SK-N-SH treated with all-trans-retinoic acid at 6 μM for 48 hours (cell line): ENCODE measurements around the gene AMDHD2.

Experiments used
- ATAC-seq: fragments of 200-7000 bp; cut with Tn5 transposase; 3 replicates; pipeline ENCODE4 v1.9.1; 2020; ENCODE audit warnings: mild to moderate bottlenecking, moderate library complexity
- ARNTL ChIP-seq: fragments of 450-650 bp; formaldehyde crosslinking; IDR thresholded peaks from 2 replicates; pipeline ENCODE4 v1.5.0; 2020; ENCODE audit warnings: low read depth, mild to moderate bottlenecking, moderate library complexity, borderline replicate concordance
- BACH2 ChIP-seq: fragments of 250-450 bp; sonication (Bioruptor Pico); IDR thresholded peaks from 2 replicates; pipeline ENCODE4 v1.9.0; 2021; ENCODE audit warnings: mild to moderate bottlenecking, borderline replicate concordance
- CREB5 ChIP-seq: fragments of 250-450 bp; sonication (Bioruptor Pico); IDR thresholded peaks from 2 replicates; pipeline ENCODE4 v1.5.1; 2020; ENCODE audit warnings: low read depth, mild to moderate bottlenecking, moderate library complexity
- CSDC2 ChIP-seq: fragments of 250-450 bp; sonication (Bioruptor Pico); IDR thresholded peaks from 2 replicates; pipeline ENCODE4 v1.5.0; 2020; ENCODE audit warnings: mild to moderate bottlenecking, moderate library complexity
- CSRNP3 ChIP-seq: fragments of 250-450 bp; sonication (Bioruptor Pico); IDR thresholded peaks from 2 replicates; pipeline ENCODE4 v1.5.1; 2021; ENCODE audit warnings: mild to moderate bottlenecking, moderate library complexity
- ESRRG ChIP-seq: fragments of 250-450 bp; sonication (Bioruptor Pico); IDR thresholded peaks from 2 replicates; pipeline ENCODE4 v1.6.1; 2021; ENCODE audit warnings: mild to moderate bottlenecking
- GLIS3 ChIP-seq: fragments of 250-450 bp; sonication (Bioruptor Pico); IDR thresholded peaks from 2 replicates; pipeline ENCODE4 v1.5.0; 2020; ENCODE audit warnings: mild to moderate bottlenecking, moderate library complexity
- ISL1 ChIP-seq: fragments of 250-450 bp; sonication (Bioruptor Pico); IDR thresholded peaks from 2 replicates; pipeline ENCODE4 v2.1.2; 2022; ENCODE audit warnings: mild to moderate bottlenecking, moderate library complexity
- OSR1 ChIP-seq: fragments of 250-450 bp; sonication (Bioruptor Pico); IDR thresholded peaks from 2 replicates; pipeline ENCODE4 v1.8.0; 2022; ENCODE audit warnings: moderate library complexity, mild to moderate bottlenecking, inconsistent platforms
- POU6F1 ChIP-seq: fragments of 250-450 bp; sonication (Bioruptor Pico); IDR thresholded peaks from 2 replicates; pipeline ENCODE4 v1.8.0; 2021; ENCODE audit warnings: low read depth, mild to moderate bottlenecking, moderate library complexity, borderline replicate concordance
- PPARA ChIP-seq: fragments of 250-450 bp; sonication (Bioruptor Pico); IDR thresholded peaks from 2 replicates; pipeline ENCODE4 v1.5.0; 2020; ENCODE audit warnings: mild to moderate bottlenecking, borderline replicate concordance
- RARB ChIP-seq: fragments of 250-450 bp; sonication (Bioruptor Pico); IDR thresholded peaks from 2 replicates; pipeline ENCODE4 v1.8.0; 2021; ENCODE audit warnings: mild to moderate bottlenecking, moderate library complexity
- SNAI2 ChIP-seq: fragments of 250-450 bp; sonication (Bioruptor Pico); IDR thresholded peaks from 2 replicates; pipeline ENCODE4 v1.5.0; 2020; ENCODE audit warnings: mild to moderate bottlenecking, moderate library complexity
- TOX ChIP-seq: fragments of 250-450 bp; sonication (Bioruptor Pico); IDR thresholded peaks from 2 replicates; pipeline ENCODE4 v1.8.0; 2021; ENCODE audit warnings: mild to moderate bottlenecking, moderate library complexity, borderline replicate concordance
- TSHZ2 ChIP-seq: fragments of 250-450 bp; sonication (Bioruptor Pico); IDR thresholded peaks from 2 replicates; pipeline ENCODE4 v1.5.0; 2020; ENCODE audit warnings: mild to moderate bottlenecking, moderate library complexity
- ZC3H10 ChIP-seq: fragments of 250-450 bp; sonication (Bioruptor Pico); IDR thresholded peaks from 2 replicates; pipeline ENCODE4 v1.5.1; 2021; ENCODE audit warnings: mild to moderate bottlenecking, moderate library complexity
- ZFP3 ChIP-seq: fragments of 250-450 bp; sonication (Bioruptor Pico); IDR thresholded peaks from 2 replicates; pipeline ENCODE4 v1.5.0; 2020; ENCODE audit warnings: mild to moderate bottlenecking, moderate library complexity
- ZFP30 ChIP-seq: fragments of 450-650 bp; formaldehyde crosslinking; IDR thresholded peaks from 2 replicates; pipeline ENCODE4 v1.5.0; 2022; ENCODE audit warnings: mild to moderate bottlenecking, moderate library complexity
- ZNF565 ChIP-seq: fragments of 450-650 bp; formaldehyde crosslinking; conservative IDR thresholded peaks from 2 replicates; pipeline ENCODE4 v1.5.0; 2020; ENCODE audit warnings: low read depth, mild to moderate bottlenecking, moderate library complexity
- ZNF70 ChIP-seq: fragments of 450-650 bp; formaldehyde crosslinking; IDR thresholded peaks from 2 replicates; pipeline ENCODE4 v1.5.0; 2020; ENCODE audit warnings: mild to moderate bottlenecking, moderate library complexity
- ZNF8 ChIP-seq: fragments of 450-650 bp; formaldehyde crosslinking; IDR thresholded peaks from 2 replicates; pipeline ENCODE4 v1.5.0; 2020; ENCODE audit warnings: mild to moderate bottlenecking, moderate library complexity
- TF ChIP-seq, protein P1 (sequence below): fragments of 250-450 bp; sonication (Bioruptor Pico); IDR thresholded peaks from 2 replicates; pipeline ENCODE4 v1.8.0; 2020; ENCODE audit warnings: mild to moderate bottlenecking, moderate library complexity, borderline replicate concordance

The AMDHD2 gene

GRCh38 chr16:2520784-2521531 lies 787 bp downstream of the AMDHD2 start:
- TF ChIP-seq ARNTL (no peak), CREB5 (CRISPR knock-in tag) (no peak), ZNF565 (CRISPR knock-in tag) (no peak), BACH2 (no peak), GLIS3 (CRISPR knock-in tag) (no peak), TOX (CRISPR knock-in tag) (no peak), ZC3H10 (CRISPR knock-in tag) (no peak), ZFP3 (CRISPR knock-in tag) (no peak)
- TF ChIP-seq, protein P1, sequence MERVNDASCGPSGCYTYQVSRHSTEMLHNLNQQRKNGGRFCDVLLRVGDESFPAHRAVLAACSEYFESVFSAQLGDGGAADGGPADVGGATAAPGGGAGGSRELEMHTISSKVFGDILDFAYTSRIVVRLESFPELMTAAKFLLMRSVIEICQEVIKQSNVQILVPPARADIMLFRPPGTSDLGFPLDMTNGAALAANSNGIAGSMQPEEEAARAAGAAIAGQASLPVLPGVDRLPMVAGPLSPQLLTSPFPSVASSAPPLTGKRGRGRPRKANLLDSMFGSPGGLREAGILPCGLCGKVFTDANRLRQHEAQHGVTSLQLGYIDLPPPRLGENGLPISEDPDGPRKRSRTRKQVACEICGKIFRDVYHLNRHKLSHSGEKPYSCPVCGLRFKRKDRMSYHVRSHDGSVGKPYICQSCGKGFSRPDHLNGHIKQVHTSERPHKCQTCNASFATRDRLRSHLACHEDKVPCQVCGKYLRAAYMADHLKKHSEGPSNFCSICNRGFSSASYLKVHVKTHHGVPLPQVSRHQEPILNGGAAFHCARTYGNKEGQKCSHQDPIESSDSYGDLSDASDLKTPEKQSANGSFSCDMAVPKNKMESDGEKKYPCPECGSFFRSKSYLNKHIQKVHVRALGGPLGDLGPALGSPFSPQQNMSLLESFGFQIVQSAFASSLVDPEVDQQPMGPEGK (CRISPR knock-in tag) = no peak
- ATAC-seq = peak; percentile 31

DNA sequence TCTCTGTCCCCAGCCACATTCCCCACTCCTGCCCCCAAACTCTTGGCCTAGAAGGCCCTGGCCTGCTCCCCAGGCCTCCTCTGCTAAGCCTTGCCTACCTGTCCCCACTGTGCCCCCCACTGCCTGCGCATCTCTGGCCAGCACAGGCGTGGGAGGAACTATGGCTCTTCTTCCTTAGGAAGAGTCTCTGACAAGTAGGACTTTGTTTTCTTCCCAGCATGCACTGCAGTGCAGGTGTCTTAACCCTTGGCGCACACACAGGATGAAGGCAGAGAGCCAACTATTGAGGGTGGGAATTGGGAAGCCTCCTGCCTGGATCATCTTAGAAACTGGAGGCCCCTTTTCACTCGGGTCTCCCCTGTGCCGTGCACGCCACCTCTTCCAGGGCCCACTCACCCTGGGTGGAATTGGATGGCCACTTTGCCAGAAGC lies 3.6 kb downstream of the AMDHD2 start:
- no peak for TF ChIP-seq ZNF565 (CRISPR knock-in tag)
- ATAC-seq = no peak

DNA sequence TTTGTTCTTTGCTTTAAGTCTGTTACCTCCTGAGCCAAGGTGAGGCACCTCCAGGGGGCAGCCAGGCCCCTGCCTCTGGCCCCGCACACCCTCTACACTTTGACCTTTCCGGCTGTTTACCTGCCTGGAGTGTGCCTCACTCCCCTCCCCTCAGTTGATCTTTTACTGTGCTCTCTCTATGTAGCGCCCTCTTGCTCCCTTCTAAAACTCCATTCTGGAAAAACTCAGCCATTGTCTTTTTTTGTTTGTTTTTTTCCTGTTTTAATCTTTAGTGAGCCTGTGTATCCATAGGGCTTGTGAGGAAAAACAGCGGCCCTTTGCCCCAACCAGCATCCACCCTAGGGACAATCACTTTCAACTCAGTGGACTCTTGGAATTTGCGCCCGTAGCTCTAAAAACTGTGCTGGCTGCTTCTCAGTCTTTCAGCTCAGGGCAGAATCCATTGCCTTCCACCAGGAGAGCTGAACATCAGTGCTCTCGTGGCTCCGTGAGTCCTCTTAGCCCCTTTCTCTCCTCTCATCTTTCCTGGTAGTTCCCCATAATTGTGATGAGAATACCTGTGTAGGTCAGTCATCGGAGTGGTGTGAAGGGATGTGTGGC lies 4.3 kb downstream of the AMDHD2 start:
- no peak for TF ChIP-seq ZC3H10 (CRISPR knock-in tag)
- TF ChIP-seq CSRNP3 (CRISPR knock-in tag) = no peak
- TF ChIP-seq ZNF8 (CRISPR knock-in tag) = no peak
- TF ChIP-seq POU6F1 (CRISPR knock-in tag) = no peak
- TF ChIP-seq ZFP30 (CRISPR knock-in tag) = no peak
- TF ChIP-seq ISL1 (CRISPR knock-in tag) = no peak
- no peak for TF ChIP-seq PPARA (CRISPR knock-in tag)
- TF ChIP-seq BACH2 = no peak
- no peak for TF ChIP-seq GLIS3 (CRISPR knock-in tag)
- no peak for TF ChIP-seq CREB5 (CRISPR knock-in tag)
- no peak for TF ChIP-seq SNAI2
- no peak for TF ChIP-seq ESRRG (CRISPR knock-in tag)
- no peak for TF ChIP-seq CSDC2 (CRISPR knock-in tag)
- TF ChIP-seq TOX (CRISPR knock-in tag) = no peak
- no peak for TF ChIP-seq RARB (CRISPR knock-in tag)
- no peak for TF ChIP-seq TSHZ2 (CRISPR knock-in tag)
- TF ChIP-seq, protein P1 (CRISPR knock-in tag) = no peak
- TF ChIP-seq ZNF70 (CRISPR knock-in tag) = no peak
- TF ChIP-seq OSR1 = no peak
- TF ChIP-seq ARNTL = no peak
- ATAC-seq = no peak
